HG03066 (cell line): ENCODE data around the gene UTF1.

Experiments
- ATAC-seq: cut with Tn5 transposase; IDR thresholded peaks from one replicate; pipeline ENCODE4 v1.9.1; 2021; ENCODE audit warnings: low read depth; ENCODE audit not compliant: unreplicated experiment

The UTF1 gene

GRCh38 chr10:133230044-133230361 lies at the start of gene UTF1:
TSS of gene UTF1 (plus strand) at chr10:133230217. CDS start at chr10:133230289, 72 bp downstream.
- no peak for ATAC-seq

GRCh38 chr10:133180965-133181639 lies 48.9 kb upstream of the UTF1 start:
- no peak for ATAC-seq

GRCh38 chr10:133182190-133182589 lies 47.8 kb upstream of the UTF1 start:
- ATAC-seq = no peak

GRCh38 chr10:133182791-133183645 lies 47.0 kb upstream of the UTF1 start:
- no peak for ATAC-seq

GRCh38 chr10:133183646-133184378 lies 46.2 kb upstream of the UTF1 start:
- ATAC-seq = no peak

GRCh38 chr10:133184591-133185244 lies 45.3 kb upstream of the UTF1 start:
- ATAC-seq = no peak

GRCh38 chr10:133185421-133185820 lies 44.6 kb upstream of the UTF1 start:
- ATAC-seq = no peak

- ATAC-seq = no peak
Observed at GRCh38 chr10:133185916-133186315, 44.1 kb upstream of the UTF1 start.

GRCh38 chr10:133186416-133187090 lies 43.5 kb upstream of the UTF1 start:
- ATAC-seq = no peak

GRCh38 chr10:133187091-133187905 lies 42.7 kb upstream of the UTF1 start:
- no peak for ATAC-seq

- no peak for ATAC-seq
Observed at GRCh38 chr10:133187906-133188681, 41.9 kb upstream of the UTF1 start.

- ATAC-seq = no peak
Observed at GRCh38 chr10:133189256-133189655, 40.8 kb upstream of the UTF1 start.

GRCh38 chr10:133189726-133190125 lies 40.3 kb upstream of the UTF1 start:
- no peak for ATAC-seq

GRCh38 chr10:133190225-133190624 lies 39.8 kb upstream of the UTF1 start:
- ATAC-seq = no peak

- no peak for ATAC-seq
Observed at GRCh38 chr10:133191651-133192050, 38.4 kb upstream of the UTF1 start.

- ATAC-seq = no peak
Observed at GRCh38 chr10:133194151-133194550, 35.9 kb upstream of the UTF1 start.

GRCh38 chr10:133195096-133195495 lies 34.9 kb upstream of the UTF1 start:
- no peak for ATAC-seq

GRCh38 chr10:133195611-133196010 lies 34.4 kb upstream of the UTF1 start:
- no peak for ATAC-seq
